Midbrain (tissue), 1 donor: ENCODE data around the gene FUNDC1.
"Not testable (repeated sequence)": the region's sequence is repeated elsewhere in the genome, so short reads cannot be mapped to it uniquely, and the experiment has no call there.

Source experiments
- DNase-seq: peaks from one replicate; lab custom pipeline; 2025; lab: John Stamatoyannopoulos, UW

The FUNDC1 gene

DNA sequence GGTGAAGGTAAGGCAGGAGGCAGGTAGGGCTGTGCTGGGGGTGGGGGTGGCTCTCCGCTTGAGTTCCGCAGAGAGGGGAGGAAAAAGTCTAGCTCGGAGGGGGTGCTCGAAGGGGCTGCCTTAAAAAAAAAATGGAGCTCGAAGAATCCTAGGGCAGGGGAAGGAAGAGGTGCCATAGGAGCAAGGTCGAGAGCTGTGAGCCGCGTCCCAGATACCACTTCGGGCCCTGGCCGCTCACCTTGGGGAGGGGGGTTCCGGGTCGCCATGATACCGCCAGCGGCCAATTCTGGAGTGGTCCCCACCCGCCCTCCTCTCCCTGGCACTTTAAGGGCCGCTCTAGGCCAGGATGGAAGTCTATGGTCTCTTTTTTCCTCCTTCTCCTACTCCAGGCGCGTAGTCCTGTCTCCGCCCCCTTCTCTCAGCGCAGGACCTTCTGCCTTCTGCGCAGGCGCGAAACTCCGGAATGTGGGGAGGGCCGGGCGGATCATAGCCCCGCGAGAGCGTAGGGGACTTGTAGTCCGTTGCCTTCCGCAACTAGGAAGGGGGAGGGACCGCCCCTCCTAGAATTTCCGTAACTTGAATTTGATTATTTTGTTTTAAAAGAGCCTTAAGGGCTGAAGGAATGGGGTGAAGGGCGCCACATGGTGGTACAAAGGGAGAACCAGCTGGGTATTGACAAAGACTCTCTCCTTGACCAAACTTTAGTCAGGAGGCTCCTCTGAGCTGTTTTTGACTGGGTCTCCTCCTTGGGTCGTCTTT, at the start of gene FUNDC1:
TSS of gene FUNDC1 (minus strand) at position 293 of the 759 bp plus-strand sequence. CDS start at position 266, 27 bp downstream.
- peak; percentile 94 for DNase-seq

GRCh38 chrX:44585866-44586265, 43.2 kb upstream of the FUNDC1 start:
- no peak for DNase-seq

DNA sequence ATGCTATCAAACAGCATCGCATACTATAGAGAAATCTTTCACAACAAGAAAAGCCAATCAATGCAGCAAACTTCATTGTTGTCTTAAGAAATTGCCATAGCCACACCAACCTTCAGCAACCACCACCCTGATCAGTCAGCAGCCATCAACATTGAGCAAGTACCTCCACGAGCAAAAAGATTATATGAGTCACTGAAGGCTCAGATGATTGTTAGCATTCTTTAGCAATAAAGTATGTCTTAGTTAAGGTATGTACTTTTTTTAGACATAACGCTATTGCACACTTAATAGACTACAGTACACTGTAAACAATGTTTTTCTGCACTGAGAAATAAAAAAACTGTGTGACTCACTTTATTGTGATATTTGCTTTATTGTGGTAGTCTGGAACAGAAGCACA, 37.8 kb upstream of the FUNDC1 start:
- no peak for DNase-seq

GRCh38 chrX:44572340-44572938, 29.8 kb upstream of the FUNDC1 start:
- DNase-seq: no peak

DNA sequence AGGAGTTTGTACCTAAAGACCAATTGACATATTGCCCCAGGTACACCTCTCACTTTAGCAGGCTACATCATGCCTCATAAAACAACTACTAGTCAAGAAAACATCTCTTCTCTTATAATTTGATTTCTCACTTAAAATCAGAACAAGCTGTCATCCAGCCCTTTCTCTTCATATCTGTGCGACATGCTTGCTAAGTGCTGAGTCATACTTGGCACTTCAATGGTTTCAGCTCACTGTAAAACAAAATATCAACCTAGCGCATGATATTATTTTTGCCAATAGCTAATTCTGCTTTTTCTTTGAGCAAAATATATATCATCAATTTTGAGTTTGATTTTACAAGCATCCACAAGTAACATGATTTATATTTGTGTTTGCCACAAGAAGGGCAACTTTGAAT, 27.9 kb upstream of the FUNDC1 start:
- DNase-seq: no peak

DNA sequence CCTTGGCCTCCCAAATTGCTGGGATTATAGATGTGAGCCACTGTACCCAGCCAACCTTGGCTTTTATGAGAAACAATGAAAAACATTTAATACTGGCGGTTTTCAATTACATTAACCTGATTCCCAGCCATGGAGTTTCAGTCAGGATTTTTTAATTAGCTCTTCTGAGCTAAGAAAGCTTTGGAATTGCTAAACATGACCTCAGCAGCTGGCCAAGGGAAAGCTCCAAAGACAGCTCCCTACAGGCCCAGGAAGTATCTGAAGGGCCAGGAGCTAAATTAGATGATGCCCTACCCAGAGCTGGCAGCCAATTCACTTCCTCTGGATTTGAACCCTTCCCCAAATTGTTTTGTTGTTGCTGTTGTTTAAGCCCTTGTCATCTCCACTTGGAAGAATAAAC, 26.5 kb upstream of the FUNDC1 start:
- no peak for DNase-seq

- no peak for DNase-seq
Observed at GRCh38 chrX:44568196-44568595, 25.5 kb upstream of the FUNDC1 start.

DNA sequence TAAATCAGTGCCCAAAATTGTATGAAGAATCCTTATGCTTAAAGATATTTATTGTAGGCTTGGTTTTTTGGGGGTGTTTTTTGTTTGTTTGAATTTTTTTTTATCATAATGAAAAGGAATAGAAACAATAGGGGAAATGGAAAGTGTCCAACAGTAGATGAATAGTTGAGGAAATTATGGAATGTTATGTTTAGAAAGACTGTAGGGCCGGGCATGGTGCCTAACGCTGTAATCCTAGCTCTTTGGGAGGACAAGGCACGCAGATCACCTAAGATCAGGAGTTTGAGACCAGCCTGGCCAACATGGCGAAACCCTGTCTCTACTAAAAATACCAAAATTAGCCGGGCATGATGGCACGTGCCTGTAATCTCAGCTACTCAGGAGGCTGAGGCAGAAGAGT, 19.2 kb upstream of the FUNDC1 start:
- not testable (repeated sequence) for DNase-seq

- no peak for DNase-seq
Observed at GRCh38 chrX:44550563-44550962, 7.9 kb upstream of the FUNDC1 start.

DNA sequence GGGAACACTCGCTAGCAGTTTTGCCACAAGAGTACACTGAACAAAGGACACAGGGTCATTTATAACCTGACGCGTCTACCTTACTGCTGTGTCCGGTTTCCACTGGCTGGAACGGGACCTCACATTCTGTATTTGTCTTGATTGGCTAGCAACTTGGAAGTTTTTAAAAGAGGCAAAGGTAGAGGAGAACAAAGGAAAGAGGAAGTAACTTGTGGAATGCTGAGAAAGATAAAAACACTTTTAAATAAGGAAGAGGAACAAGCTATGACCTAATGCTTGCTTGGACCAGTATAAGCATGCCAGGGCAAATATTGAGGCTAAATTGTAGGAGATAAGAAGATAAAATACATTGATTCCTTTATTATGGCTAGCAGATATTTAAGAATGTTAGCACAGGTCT, 2.8 kb upstream of the FUNDC1 start:
- DNase-seq: not testable (repeated sequence)

GRCh38 chrX:44544036-44544435, 1.4 kb upstream of the FUNDC1 start:
- no peak for DNase-seq

GRCh38 chrX:44536198-44536597, 6.5 kb downstream of the FUNDC1 start:
- DNase-seq: no peak

- DNase-seq: no peak
Observed at GRCh38 chrX:44529310-44529709, 13.3 kb downstream of the FUNDC1 start.

GRCh38 chrX:44514272-44514671, 28.4 kb downstream of the FUNDC1 start:
- no peak for DNase-seq

DNA sequence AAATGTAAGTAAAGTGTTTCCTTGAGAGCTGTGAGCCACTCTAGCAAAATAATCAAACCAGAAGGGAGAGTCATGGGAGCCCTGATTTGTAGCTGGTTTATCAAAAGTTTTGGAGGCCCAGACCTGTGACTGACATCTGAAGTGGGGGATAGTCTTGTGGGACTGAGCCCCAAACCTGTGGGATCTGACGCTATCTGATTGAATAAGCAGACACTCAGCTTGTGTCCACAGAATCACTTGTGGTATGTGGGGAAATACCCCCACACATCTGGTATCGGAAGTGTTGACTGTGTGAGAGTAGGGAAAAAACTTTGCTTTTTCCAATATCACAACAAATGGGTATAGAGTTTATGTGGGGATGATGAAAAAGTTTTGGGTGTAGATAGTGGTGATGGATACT, 35.4 kb downstream of the FUNDC1 start:
- no peak for DNase-seq

GRCh38 chrX:44506678-44507077, 36.0 kb downstream of the FUNDC1 start:
- DNase-seq: no peak

GRCh38 chrX:44503560-44503959, 39.1 kb downstream of the FUNDC1 start:
- no peak for DNase-seq

- DNase-seq: no peak
Observed at GRCh38 chrX:44495091-44495490, 47.6 kb downstream of the FUNDC1 start.

DNA sequence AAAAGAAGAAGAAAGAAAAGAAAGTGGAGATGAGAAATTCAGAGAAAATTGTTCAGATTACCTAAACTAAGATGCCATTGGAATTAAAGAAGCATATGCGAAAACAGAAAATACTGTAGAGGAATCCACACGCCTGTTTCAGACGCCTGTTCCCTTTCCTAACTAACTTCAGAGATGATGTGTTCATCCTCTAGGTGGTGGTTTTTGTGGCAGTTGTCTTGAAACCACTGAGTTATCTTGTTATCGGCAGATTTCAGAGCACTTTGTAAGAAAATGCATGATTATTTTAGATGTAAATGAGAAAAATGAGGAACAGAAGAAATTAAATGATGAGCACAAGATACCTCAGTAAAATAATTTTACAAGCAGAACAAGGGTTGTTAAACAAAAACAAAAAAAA, 48.3 kb downstream of the FUNDC1 start:
- DNase-seq: no peak

DNA sequence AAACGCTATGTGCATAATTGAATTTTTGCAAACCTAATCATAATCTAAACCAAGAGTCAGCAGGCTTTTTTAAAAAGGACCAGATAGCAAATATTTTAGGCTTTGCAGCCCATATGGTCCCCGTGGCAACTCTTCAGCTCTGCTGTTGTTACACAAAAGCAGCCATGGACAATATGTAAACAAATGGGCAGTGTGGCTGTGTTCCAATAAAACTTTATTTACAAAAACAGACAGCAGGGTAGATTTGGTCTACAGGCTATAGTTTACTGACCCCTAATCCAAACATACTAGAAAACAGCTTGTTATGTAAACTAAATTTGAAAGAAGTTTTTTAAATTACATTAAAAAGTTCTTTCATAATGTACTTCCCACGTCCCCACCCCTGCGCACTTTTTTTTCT, 53.1 kb downstream of the FUNDC1 start:
- DNase-seq: no peak

DNA sequence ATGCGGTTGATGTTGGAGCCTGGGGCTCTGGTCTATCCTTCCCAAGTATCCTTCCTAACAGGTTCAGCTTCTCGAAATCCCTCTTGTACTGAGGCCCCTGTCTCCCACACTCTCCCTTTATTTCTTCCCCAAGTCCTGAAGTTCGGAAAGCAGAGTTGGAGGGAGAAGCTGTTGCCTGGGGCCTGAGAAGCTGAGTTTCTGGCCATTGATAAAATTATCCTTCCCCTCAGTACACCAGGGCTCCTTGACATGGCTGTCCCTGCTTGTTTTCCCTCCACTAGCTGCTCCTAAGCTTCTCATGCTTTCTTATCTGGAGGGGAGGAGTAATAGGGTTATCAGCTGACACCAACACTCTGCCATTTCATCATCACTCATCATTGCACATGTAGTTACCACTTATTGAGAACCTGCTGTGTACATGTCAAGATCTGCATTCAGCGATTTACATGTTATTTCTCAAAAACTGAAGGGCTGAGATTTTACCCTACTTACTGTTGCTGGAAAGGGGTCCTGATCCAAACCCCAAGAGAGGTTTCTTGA, 58.0 kb downstream of the FUNDC1 start:
- no peak for DNase-seq

GRCh38 chrX:44483965-44484606, 58.6 kb downstream of the FUNDC1 start:
- DNase-seq: no peak

DNA sequence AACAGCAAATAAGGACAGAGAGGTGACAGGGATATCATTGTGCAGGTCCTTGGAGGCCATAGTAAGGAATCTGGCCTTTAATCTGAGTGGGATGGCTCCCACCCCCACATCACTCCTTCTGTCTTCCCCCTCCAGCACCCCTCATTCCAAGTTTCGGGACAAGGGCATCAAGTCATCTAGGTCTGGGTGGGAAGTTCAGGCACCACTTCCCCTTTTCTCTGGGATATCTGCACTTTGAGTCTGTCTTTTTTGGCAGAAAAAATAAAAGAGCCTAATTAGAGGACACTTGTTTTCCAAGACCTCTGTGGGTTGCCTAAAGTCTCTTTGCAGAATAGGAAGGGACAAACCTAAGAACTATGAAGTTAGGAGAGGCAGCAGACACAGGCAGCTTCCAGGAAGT, 60.1 kb downstream of the FUNDC1 start:
- no peak for DNase-seq
